Effector CD8-positive, alpha-beta T cell (primary cell): ENCODE measurements around the gene CNTN5.

Experiments
- DNase-seq: peaks from one replicate; lab custom pipeline; 2025; lab: John Stamatoyannopoulos, UW

CNTN5 gene

GRCh38 chr11:99170591-99170990 is 149.8 kb downstream of the CNTN5 start:
- no peak for DNase-seq

DNA sequence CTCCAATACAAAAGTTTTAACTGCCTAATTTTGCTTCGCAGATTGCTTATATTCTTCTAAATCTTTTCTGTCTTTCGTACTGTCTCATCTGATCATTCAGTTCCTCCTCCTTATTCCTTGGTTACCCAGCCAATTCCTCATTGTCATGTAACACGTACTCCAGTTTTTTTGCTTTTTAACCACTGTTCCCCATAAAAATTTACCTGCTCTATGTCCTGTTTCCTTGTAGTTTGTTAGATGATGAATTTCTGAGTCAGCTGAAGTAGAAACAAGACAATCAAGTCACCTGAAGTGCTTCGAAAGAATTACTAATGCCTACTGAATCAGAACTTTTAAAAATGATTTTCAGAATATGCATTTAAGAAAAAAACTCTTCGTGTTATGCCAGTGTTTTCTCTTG is 150.6 kb downstream of the CNTN5 start:
- no peak for DNase-seq

DNA sequence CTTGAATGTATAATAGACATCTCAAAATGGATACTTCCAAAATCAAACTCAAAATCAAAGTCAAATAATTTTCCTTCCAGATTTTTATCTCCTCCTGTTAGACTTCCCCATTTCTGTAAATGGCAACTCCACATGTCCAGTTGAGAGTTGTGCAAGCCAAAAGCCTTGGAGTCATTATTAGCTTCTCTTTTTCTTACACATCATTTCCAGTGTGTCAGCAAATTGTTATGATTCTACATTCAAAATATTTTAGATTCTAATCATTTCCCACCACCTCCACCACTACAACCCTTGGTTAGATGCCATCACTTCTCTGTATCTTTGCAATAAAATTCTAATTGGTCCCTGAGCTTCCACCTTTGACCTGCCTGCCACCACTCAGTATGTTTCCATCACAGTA is 155.7 kb downstream of the CNTN5 start:
- DNase-seq, result no peak

GRCh38 chr11:99177446-99177845 is 156.7 kb downstream of the CNTN5 start:
- no peak for DNase-seq

- DNase-seq, result no peak
These were observed 163.4 kb downstream of the CNTN5 start for GRCh38 chr11:99184146-99184545.

GRCh38 chr11:99188221-99188620 is 167.5 kb downstream of the CNTN5 start:
- no peak for DNase-seq

DNA sequence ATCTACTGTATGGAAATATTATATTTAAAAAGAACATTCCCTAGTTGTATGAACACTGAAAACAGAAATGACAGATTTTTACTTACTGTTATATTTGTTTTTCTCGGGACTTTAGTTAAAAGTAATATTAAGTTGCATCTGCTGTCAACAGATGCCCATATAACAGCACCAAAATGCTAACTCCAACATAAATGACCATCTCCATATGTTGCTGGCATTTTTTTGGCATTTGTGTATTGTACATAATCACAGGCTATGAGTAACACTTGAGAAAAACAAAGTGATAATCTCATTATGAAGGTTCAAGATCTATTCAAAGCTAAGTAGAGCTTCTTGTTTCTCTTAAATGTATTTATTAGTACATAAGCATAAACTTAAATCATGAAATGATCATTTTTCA is 172.0 kb downstream of the CNTN5 start:
- DNase-seq, result no peak

DNA sequence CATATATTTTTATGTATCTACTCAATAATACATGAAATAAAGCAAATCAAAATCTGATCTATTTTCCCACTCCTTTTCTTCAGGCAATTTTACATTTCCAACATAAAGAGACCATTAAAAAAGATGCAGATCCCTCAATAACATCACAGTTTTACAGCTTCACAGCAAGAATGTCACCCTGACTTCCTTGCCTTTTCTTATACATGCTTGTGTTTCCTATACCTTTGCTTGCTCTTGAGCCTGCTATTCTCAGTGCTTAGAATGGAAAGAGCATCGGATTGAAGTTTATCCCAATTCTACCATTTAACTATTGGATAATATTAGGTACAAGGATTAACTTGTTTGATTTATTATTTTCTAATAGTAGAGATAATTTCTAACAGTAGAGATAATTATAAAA is 176.7 kb downstream of the CNTN5 start:
- DNase-seq, result no peak

DNA sequence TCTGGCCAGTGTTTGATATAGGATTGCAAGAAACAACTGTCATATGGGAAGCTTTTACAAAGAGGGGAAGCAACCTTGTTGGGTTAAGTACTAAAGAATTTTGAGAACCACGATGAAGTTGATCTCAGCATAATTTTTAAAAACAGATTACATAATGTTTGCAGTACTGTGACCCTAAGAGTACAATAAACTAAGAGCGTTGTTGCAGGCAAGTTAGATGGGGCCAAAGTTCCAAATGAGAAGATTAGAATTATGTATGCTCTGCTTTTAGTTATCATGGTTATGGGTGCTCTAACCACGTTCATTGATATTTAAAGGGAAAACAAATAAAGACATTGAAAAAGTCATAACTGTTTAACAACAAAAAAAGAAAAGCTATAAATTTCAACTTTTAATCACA is 177.5 kb downstream of the CNTN5 start:
- no peak for DNase-seq

- no peak for DNase-seq
These were observed 178.6 kb downstream of the CNTN5 start for GRCh38 chr11:99199341-99199740.

DNA sequence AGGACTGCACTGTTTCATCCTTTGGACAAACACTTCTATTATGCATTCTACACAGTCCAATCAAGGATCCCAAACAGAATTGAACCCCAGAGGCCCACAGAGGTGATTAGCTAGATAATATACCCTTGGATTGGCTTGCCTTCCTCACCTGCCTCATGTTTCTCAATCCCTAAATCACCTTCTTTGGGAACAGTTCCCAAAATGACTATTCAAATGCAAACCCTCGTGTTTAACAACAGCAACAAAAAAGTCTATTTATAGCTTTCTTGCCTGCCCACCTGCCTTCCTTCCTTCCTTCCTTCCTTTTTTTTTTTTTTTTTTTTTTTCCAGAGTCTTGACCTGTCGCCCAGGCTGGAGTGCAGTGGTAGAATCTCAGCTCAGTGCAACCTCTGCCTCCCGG is 180.0 kb downstream of the CNTN5 start:
- no peak for DNase-seq

GRCh38 chr11:99208813-99209212 is 188.1 kb downstream of the CNTN5 start:
- no peak for DNase-seq

GRCh38 chr11:99229544-99229943 is 208.8 kb downstream of the CNTN5 start:
- DNase-seq, result no peak

DNA sequence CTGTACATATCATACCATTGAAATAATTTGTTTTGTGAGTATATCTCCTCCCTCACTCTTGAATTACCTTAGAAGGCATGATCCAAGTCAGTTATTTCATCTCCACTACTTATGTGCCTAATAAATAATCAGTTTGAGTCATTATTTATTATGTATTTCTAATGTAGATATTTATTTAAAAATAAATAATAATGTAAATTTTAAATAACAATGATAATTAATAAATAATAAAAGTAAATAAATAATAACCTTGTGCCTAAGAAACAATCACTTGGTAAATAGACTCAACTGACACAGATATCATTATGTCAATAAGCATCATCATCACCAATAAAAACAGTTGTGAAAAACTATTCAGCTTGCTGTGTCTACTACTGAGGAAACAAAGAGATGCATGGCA is 213.8 kb downstream of the CNTN5 start:
- no peak for DNase-seq

GRCh38 chr11:99238401-99238800 is 217.7 kb downstream of the CNTN5 start:
- DNase-seq, result no peak

GRCh38 chr11:99240192-99241030 is 219.7 kb downstream of the CNTN5 start:
- no peak for DNase-seq

DNA sequence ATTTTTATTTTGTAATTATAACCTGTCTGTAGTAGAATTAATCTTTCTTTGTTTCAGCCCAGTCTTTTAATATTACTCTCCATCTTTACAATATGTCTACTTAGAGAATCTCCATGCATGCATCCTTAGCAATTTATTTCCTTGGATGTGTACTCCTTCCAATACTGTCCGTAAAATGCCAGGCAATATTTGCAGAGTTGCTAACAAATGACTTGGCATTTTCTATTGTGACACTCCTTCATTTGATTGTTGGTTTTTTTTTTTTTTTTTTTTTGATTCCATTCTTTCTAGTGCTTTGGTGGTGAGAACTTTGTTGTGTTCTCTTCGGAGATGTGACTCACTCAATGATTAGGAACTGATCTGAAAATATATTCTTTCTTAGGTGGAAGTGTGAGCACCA is 220.3 kb downstream of the CNTN5 start:
- DNase-seq, result no peak

DNA sequence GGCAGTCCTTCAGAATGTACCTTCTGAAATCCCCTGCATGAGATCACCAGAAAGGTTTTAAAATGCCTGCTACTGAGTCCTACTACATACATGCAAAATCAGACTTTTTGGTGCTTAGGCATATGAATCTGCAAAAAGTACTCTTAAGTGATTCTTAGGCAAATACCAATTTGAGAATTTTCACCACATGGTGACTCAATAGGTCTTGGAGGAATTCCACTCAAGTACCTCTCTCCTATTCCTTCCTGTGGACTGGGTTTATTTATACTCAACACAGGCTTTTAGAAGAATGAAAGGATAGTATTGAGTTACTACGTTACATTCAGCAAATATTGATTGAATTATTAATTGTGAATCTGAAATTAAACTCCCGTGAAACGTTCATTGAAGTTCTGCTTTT is 223.9 kb downstream of the CNTN5 start:
- DNase-seq, result no peak

DNA sequence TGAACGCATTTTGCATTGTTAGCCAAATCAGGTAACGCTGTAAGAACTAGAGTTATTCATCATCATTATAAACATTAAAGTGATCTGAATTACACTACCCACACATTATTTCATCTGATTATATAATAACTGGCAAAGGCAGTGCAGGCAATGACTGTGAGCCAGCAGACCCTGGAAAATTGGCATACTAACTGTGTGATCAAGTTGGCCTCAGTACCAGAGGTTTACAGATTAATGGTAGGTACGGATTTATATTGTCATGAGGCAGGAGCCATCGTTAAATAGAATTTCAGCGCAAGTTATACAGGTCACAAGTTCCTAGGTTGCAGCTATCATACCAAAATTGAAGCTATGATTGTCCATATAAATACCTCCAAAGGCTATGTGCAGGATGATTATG is 225.4 kb downstream of the CNTN5 start:
- no peak for DNase-seq

- no peak for DNase-seq
These were observed 235.9 kb downstream of the CNTN5 start for GRCh38 chr11:99256614-99257013.

DNA sequence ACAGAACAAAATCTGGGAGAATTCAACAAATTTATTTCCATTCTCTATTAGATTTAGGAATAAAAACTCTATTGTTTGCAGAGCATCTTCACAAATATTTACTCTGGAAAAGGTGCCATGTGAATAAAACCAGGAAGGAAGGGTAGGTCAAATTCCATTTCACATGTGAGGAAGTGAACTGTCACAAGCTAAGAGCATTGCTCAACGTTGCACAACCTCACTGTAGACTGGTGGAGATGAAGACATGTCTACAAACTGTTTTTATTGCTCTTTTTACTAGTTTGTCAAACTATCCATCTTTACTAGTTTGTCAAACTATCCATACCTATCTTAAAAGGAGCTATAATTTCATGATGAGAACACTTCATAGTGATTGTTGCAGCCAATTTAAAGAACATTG is 236.4 kb downstream of the CNTN5 start:
- DNase-seq, result no peak

DNA sequence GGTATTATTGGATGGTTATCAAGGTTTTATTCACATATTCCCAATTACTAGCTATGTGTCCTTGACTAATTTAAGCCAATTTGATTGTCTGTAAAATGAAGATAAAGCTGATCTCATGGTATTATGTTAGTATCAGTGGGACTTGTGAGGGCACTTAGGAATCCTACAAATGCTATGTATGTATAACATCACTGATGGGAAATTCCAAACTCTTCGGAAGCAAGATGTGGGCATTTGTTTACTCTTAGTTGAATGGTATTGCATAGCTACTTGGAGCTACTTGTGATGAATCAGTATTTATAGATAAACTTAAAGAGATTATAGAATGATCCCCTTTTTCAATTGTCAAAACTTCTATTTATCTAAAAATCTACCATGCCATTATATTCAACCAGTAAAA is 239.9 kb downstream of the CNTN5 start:
- no peak for DNase-seq

DNA sequence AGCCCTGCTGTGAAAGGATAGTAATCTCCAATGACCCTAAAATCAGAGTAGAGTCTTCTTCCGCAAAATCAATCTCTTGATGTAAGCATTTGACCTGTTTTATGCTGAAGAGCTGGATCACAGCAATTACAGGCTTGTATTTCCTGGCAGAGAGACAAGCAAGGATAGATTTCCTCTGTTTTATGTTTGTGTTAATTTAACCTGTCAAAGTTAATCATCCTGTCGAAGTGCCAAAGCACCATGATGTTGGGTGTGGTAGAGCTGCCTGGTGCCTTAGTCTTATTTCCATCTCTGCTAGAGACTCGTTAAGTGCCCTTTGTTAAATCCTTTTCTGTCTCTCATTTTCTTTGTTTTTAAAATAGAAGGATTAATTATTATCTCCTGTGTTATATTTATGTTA is 248.1 kb downstream of the CNTN5 start:
- DNase-seq, result no peak

GRCh38 chr11:99271527-99271926 is 250.8 kb downstream of the CNTN5 start:
- DNase-seq, result no peak
